Progenitor cell of endocrine pancreas (in vitro differentiated cells): ENCODE data around the gene MARCHF7. TPM values are rescaled to one million over a fixed set of nuclear protein-coding genes. Genes with fewer than 3 reads are reported as not detected.

ENCODE experiments used
- DNase-seq: peaks from one replicate; pipeline ENCODE4 v3.0.0; 2021; ENCODE audit warnings: low spot score; ENCODE audit not compliant: unreplicated experiment
- H3K27ac Mint-ChIP-seq: 2 replicates; pipeline ENCODE4 v1.8.0; 2021; ENCODE audit warnings: mild to moderate bottlenecking, moderate library complexity, mixed read lengths
- H3K27me3 Mint-ChIP-seq: 2 replicates; pipeline ENCODE4 v1.8.0; 2021; ENCODE audit warnings: mixed read lengths
- H3K36me3 Mint-ChIP-seq: 2 replicates; pipeline ENCODE4 v1.8.0; 2022; ENCODE audit warnings: mixed read lengths; ENCODE audit not compliant: insufficient read depth
- H3K4me1 Mint-ChIP-seq: 2 replicates; pipeline ENCODE4 v1.8.0; 2021; ENCODE audit warnings: low read depth, mixed read lengths
- H3K4me3 Mint-ChIP-seq: 2 replicates; pipeline ENCODE4 v1.8.0; 2021; ENCODE audit warnings: low read depth, mild to moderate bottlenecking, moderate library complexity, mixed read lengths
- H3K9me3 Mint-ChIP-seq: 2 replicates; pipeline ENCODE4 v1.8.0; 2021; ENCODE audit warnings: low read depth, mixed read lengths
- total RNA-seq: library from RNA; stranded (reverse); gene quantifications from 2 replicates; pipeline ENCODE4 v1.2.1, GENCODE V29; 2021
- TF ChIP-seq, protein P1 (sequence below): fragments of 200-600 bp; sonication (generic); IDR thresholded peaks from one replicate; pipeline ENCODE4 v1.5.0; 2021; ENCODE audit warnings: antibody characterized with exemption, mild to moderate bottlenecking; ENCODE audit not compliant: unreplicated experiment

MARCHF7 gene
- total RNA-seq, 1 donor from 2014 or later = 113 TPM

DNA sequence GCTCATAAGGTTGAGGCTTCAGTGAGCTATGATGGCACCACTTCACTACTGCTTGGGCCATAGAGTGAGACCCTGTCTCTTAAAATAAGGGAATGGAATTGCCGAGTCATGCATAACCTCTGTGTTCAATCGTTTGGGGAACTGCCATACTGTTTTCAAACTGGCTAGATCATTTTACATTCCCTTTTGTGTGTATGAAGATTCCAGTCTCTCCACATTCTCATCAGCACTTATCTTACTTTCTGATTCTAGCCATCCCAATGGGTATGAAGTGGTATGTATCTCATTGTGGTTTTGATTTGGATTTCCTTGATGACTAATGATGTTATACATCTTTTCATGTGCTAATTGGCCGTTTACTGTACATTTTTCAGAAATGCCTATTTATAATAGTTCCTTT lies 23.7 kb downstream of the MARCHF7 start:
- TF ChIP-seq, protein P1, sequence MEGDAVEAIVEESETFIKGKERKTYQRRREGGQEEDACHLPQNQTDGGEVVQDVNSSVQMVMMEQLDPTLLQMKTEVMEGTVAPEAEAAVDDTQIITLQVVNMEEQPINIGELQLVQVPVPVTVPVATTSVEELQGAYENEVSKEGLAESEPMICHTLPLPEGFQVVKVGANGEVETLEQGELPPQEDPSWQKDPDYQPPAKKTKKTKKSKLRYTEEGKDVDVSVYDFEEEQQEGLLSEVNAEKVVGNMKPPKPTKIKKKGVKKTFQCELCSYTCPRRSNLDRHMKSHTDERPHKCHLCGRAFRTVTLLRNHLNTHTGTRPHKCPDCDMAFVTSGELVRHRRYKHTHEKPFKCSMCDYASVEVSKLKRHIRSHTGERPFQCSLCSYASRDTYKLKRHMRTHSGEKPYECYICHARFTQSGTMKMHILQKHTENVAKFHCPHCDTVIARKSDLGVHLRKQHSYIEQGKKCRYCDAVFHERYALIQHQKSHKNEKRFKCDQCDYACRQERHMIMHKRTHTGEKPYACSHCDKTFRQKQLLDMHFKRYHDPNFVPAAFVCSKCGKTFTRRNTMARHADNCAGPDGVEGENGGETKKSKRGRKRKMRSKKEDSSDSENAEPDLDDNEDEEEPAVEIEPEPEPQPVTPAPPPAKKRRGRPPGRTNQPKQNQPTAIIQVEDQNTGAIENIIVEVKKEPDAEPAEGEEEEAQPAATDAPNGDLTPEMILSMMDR = no peak
- Mint-ChIP-seq H3K9me3 (no peaks in the 10 kb centered on the region), H3K27ac (no peak overlapping the region), H3K4me3 (no peak overlapping the region), H3K36me3 (peaks cover 22% of the 10 kb centered on the region), H3K4me1 (no peaks in the 10 kb centered on the region), H3K27me3 (no peaks in the 10 kb centered on the region)
- DNase-seq = no peak

- Mint-ChIP-seq H3K27me3 (no peaks in the 10 kb centered on the region), H3K4me1 (no peaks in the 10 kb centered on the region), H3K4me3 (no peak overlapping the region), H3K27ac (no peak overlapping the region), H3K9me3 (no peaks in the 10 kb centered on the region), H3K36me3 (peaks cover 24% of the 10 kb centered on the region)
- TF ChIP-seq, protein P1 = no peak
- no peak for DNase-seq
These were observed 25.1 kb downstream of the MARCHF7 start for GRCh38 chr2:159737292-159737916.

DNA sequence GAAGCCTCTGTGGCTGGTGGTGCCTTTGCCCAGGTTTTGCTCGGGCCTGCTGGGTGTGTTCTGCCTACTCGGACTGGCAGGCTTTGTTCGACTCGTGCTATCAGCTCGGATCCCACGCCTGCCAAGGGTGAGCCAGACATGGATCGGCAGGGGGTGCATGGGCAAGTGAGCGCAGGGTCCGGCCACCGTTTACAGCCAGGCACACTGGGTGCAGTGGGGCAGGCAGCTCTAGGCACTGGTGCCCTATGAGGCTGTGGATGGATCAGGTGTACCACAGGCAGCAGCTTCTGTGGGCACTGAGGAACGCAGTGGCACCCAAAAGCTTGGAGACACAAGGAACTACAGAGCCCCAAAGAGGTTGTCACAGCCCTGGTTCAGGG lies 25.6 kb downstream of the MARCHF7 start:
- H3K27me3 Mint-ChIP-seq = no peaks in the 10 kb centered on the region
- TF ChIP-seq, protein P1 = no peak
- no peaks in the 10 kb centered on the region for H3K9me3 Mint-ChIP-seq
- H3K27ac Mint-ChIP-seq = no peak overlapping the region
- DNase-seq = no peak
- H3K4me1 Mint-ChIP-seq = no peaks in the 10 kb centered on the region
- H3K4me3 Mint-ChIP-seq = no peak overlapping the region
- peaks cover 29% of the 10 kb centered on the region for H3K36me3 Mint-ChIP-seq

DNA sequence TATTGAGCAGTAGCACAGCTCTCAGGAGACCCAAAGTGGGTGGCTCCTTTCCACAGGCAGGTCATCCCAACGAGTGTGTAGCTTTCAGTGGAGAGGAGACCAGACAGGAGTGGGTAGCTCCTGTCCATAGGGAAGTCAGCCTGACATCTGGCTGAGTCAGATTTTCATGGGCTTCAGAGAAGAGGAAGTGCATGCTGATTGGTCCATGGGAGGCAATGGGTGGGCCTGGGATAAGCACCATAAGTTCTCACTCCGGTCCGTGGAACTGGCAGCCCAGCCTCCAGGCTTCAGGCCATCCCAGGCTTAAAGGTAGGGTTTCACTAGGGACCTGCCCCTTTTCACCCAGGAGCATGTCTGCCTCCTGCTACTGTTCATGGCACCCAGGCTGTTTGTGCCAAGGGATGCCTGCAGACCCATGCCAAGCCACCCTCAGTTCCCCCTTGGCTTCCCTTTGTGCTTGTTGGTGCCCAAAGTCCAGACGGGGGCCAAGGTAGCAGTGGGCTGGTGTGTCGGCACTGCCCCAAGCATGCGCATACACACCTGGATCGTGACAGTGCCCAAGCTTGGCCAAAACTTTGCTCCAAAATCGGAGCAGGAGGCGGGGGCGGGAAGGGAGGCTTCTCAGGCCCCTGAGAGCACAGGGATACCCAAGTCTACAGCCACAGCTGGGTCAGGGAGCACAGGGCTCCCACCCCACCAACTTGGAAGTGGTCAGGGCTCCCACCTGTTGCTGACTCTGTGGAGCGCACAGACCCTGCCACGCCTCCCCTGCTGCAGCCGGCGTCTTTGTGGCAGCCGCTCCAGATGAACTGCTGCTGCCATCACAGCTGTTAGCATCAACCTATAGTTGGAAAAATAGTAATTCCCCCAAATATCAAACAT lies 26.4 kb downstream of the MARCHF7 start:
- Mint-ChIP-seq H3K4me3 (no peak overlapping the region), H3K9me3 (peaks cover 3% of the 10 kb centered on the region), H3K27ac (no peak overlapping the region), H3K4me1 (no peaks in the 10 kb centered on the region), H3K27me3 (no peaks in the 10 kb centered on the region), H3K36me3 (peaks cover 34% of the 10 kb centered on the region)
- TF ChIP-seq, protein P1 = no peak
- DNase-seq = no peak

DNA sequence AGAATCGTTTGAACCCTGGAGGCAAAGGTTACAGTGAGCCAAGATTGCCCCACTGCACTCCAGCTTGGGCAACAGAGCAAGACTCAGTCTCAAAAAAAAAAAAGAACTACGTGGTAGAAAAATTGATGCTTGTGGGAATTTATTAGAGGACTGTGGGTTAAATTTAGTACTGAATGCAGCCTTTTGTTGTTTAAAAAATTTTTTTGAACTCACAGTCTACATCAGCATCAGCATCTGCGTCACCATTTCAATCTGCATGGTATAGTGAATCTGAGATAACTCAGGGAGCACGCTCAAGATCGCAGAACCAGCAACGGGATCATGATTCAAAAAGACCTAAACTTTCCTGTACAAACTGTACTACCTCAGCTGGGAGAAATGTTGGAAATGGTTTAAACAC lies 30.5 kb downstream of the MARCHF7 start:
- Mint-ChIP-seq H3K27ac (peak overlapping the region; percentile 41), H3K27me3 (no peaks in the 10 kb centered on the region), H3K4me3 (no peak overlapping the region), H3K36me3 (peaks cover 37% of the 10 kb centered on the region), H3K9me3 (peaks cover 3% of the 10 kb centered on the region), H3K4me1 (no peaks in the 10 kb centered on the region)
- no peak for DNase-seq
- TF ChIP-seq, protein P1 = no peak
